ENCODE data around the gene RNF20. TPM values are rescaled to one million over a fixed set of nuclear protein-coding genes. Genes with fewer than 3 reads are reported as not detected.

Gene RNF20
- total RNA-seq, 1 experiment from 2014 or later = 37.6 TPM

DNA sequence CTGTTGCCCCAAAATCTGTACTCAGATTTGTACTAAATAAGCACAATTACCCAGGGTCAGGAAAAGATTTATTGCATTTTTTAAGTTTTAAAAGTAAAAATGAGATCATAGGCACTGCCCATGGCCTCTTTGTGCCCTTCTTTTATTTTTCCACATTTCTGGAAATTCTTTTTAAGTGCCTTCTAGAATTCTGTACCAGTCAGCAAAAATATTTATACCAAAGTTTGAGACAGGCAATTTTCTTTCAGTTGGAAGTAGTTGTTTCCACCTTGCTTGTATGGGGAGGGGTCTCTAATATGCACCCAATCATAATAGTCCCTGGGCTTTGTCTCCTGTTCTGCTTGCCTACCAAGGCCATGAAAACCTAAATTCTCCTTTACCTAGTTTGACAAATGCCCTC lies 5.6 kb upstream of the RNF20 start:
- Histone ChIP-seq H2AFZ (ENCODE audit: low read depth, low read length, poor library complexity, severe bottlenecking) (no peak overlapping the region), H3K9me2 (ENCODE audit: insufficient read depth) (no peaks in the 10 kb centered on the region), H3K36me3 (ENCODE audit: control insufficient read depth in 1 of 2, insufficient read depth in 2 of 2, low read length in 2 of 2) (no peaks in the 10 kb centered on the region), H3K9ac (ENCODE audit: low read length) (no peak overlapping the region), H3K4me3 (replicated peaks in 1 of 2; ENCODE audit: low read depth in 1 of 2, low read length in 2 of 2) (no peak overlapping the region), H3K27ac (ENCODE audit: low read depth, low read length) (no peak overlapping the region), H3K9me3 (ENCODE audit: control insufficient read depth in 1 of 2, insufficient read depth in 1 of 2, low read depth in 1 of 2, low read length in 2 of 2) (no peaks in the 10 kb centered on the region), H3K4me1 (ENCODE audit: control insufficient read depth in 1 of 2, insufficient read depth in 2 of 2, low read length in 2 of 2) (peaks cover 0 to 6% of the 10 kb centered on the region in 2 experiments; a peak in 3 of 4 replicates), H3K27me3 (ENCODE audit: insufficient read depth, low read length) (no peaks in the 10 kb centered on the region), H3K4me2 (ENCODE audit: low read length) (no peak overlapping the region), H3K79me2 (ENCODE audit: insufficient read depth, low read length) (no peaks in the 10 kb centered on the region), H4K20me1 (ENCODE audit: insufficient read depth) (no peaks in the 10 kb centered on the region)
- intact Hi-C loops (cut with micrococcal nuclease) = no loop called here
- POLR2A ChIA-PET = no interaction called here
- TF ChIP-seq SRF (IDR thresholded peaks at IDR 0.05; ENCODE audit: low read depth) (no peak), EZH2phosphoT487 (IDR thresholded peaks at IDR 0.05; ENCODE audit: borderline replicate concordance) (no peak), CBX3 (IDR thresholded peaks at IDR 0.05; ENCODE audit: low read depth) (no peak), YY1 (IDR thresholded peaks at IDR 0.05; ENCODE audit: extremely low read depth, insufficient replicate concordance, low read depth, low read length) (no peak), SIN3A (IDR thresholded peaks at IDR 0.05; ENCODE audit: low read depth) (no peak)
- TF ChIP-seq, protein P1, sequence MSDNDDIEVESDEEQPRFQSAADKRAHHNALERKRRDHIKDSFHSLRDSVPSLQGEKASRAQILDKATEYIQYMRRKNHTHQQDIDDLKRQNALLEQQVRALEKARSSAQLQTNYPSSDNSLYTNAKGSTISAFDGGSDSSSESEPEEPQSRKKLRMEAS (IDR thresholded peaks at IDR 0.05) = no peak
- ATAC-seq = no peak
- no TSS peak for BruUV-seq (replicated peaks)
- CTCF ChIA-PET = interaction anchor here (3.0 to 4.7 kb wide), 2 partner anchors 69 to 79 kb away, joined by 12 to 36 read pairs; no protein-coding TSS in a partner anchor
- RAD21 ChIA-PET (ENCODE audit: low non-redundant PET in 1 of 2, low total read pairs in 2 of 2, uncharacterized antibody in 2 of 2, unreplicated experiment in 2 of 2) = no interaction called here
- no peak for DNase-seq (ENCODE audit: low read depth, low spot score)

DNA sequence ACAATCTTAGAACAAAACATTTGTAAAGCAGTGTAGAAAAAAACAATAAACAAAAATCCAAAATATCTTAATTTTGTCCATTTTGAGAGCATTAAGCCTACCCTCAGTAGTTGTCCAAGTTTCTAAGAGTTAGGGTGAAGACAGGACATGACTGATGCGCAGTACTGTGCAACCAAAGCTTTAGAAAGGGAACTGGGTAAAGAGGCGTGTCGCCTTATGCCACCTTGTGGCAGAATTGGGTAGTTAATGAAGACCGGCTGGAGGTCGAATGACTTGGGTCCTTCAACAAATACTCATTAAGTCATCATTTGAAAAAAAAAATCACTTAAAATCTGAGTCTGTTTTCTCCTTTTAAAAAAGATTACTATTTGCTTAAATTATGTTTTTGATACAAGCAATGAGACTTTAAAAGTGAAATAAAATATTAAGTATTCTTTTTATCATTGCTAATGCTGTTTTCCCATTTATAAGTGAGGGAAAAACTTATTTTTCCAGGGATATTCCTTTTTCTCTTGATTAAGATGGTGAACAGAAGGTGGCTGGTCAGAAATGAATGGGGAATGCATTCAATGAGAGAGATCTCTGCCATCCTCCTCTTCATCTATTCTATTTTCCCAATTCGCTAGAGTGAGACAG lies 3.5 kb upstream of the RNF20 start:
- POLR2A ChIA-PET = interaction anchor here (1.8 kb wide), 1 partner anchor 71 kb away, joined by 8 read pairs; no protein-coding TSS in a partner anchor
- no peaks in the 10 kb centered on the region for H4K20me1 ChIP-seq (ENCODE audit: insufficient read depth)
- no peaks in the 10 kb centered on the region for H3K27me3 ChIP-seq (ENCODE audit: insufficient read depth, low read length)
- CTCF ChIA-PET = interaction anchor here (1.1 to 5.2 kb wide), 8 partner anchors 11 to 81 kb away, joined by 3 to 52 read pairs (median 4); a partner anchor contains a TSS
- H3K4me1 ChIP-seq (ENCODE audit: control insufficient read depth in 1 of 2, insufficient read depth in 2 of 2, low read length in 2 of 2) = peaks cover 0 to 14% of the 10 kb centered on the region in 2 experiments; a peak in 3 of 4 replicates
- peak; percentile 54 for ATAC-seq
- intact Hi-C loops (cut with micrococcal nuclease) = loop anchor here (1.0 to 5.0 kb wide), 3 partner anchors 71 to 133 kb away; partner anchors contain the start of genes MRPL50 and ZNF189
- TF ChIP-seq, protein P2, sequence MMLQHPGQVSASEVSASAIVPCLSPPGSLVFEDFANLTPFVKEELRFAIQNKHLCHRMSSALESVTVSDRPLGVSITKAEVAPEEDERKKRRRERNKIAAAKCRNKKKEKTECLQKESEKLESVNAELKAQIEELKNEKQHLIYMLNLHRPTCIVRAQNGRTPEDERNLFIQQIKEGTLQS (IDR thresholded peaks at IDR 0.05) = no peak
- TF ChIP-seq JUND (IDR thresholded peaks at IDR 0.05) (no peak), YY1 (IDR thresholded peaks at IDR 0.05; ENCODE audit: extremely low read depth, insufficient replicate concordance, low read depth, low read length) (no peak), EZH2 (IDR thresholded peaks at IDR 0.05) (no peak), CEBPB (IDR thresholded peaks at IDR 0.05; ENCODE audit: low read depth) (no peak; the same call in 1 of the 2 replicates), FOSL1 (IDR thresholded peaks at IDR 0.05; ENCODE audit: low read depth) (no peak), POLR2AphosphoS5 (IDR thresholded peaks at IDR 0.05; ENCODE audit: low read depth, low read length) (no peak), RAD21 (IDR thresholded peaks at IDR 0.05; ENCODE audit: low read depth) (peak; percentile 80), CBX3 (IDR thresholded peaks at IDR 0.05; ENCODE audit: low read depth) (peak; percentile 35; the same call in 1 of the 2 replicates), EZH2phosphoT487 (IDR thresholded peaks at IDR 0.05; ENCODE audit: borderline replicate concordance) (no peak)
- TF ChIP-seq, protein P3, sequence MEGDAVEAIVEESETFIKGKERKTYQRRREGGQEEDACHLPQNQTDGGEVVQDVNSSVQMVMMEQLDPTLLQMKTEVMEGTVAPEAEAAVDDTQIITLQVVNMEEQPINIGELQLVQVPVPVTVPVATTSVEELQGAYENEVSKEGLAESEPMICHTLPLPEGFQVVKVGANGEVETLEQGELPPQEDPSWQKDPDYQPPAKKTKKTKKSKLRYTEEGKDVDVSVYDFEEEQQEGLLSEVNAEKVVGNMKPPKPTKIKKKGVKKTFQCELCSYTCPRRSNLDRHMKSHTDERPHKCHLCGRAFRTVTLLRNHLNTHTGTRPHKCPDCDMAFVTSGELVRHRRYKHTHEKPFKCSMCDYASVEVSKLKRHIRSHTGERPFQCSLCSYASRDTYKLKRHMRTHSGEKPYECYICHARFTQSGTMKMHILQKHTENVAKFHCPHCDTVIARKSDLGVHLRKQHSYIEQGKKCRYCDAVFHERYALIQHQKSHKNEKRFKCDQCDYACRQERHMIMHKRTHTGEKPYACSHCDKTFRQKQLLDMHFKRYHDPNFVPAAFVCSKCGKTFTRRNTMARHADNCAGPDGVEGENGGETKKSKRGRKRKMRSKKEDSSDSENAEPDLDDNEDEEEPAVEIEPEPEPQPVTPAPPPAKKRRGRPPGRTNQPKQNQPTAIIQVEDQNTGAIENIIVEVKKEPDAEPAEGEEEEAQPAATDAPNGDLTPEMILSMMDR (IDR thresholded peaks at IDR 0.05 in 2 of 3, conservative IDR thresholded peaks at IDR 0.05 in 1 of 3; ENCODE audit: borderline replicate concordance in 1 of 3, insufficient read depth in 1 of 3, low read depth in 2 of 3, low read length in 2 of 3) = peak; percentile 73 to 93 (median 81)
- TF ChIP-seq, protein P1 (IDR thresholded peaks at IDR 0.05) = no peak
- peaks cover 15% of the 10 kb centered on the region for H3K79me2 ChIP-seq (ENCODE audit: insufficient read depth, low read length)
- H2AFZ ChIP-seq (ENCODE audit: low read depth, low read length, poor library complexity, severe bottlenecking) = peak overlapping the region; percentile 99
- H3K36me3 ChIP-seq (ENCODE audit: control insufficient read depth in 1 of 2, insufficient read depth in 2 of 2, low read length in 2 of 2) = no peaks in the 10 kb centered on the region
- peak; percentile 75 for DNase-seq (ENCODE audit: low read depth, low spot score)
- peak overlapping the region; percentile 13; the same call in 1 of the 2 replicates for H3K4me2 ChIP-seq (ENCODE audit: low read length)
- H3K9me2 ChIP-seq (ENCODE audit: insufficient read depth) = no peaks in the 10 kb centered on the region
- no peak overlapping the region for H3K4me3 ChIP-seq (replicated peaks in 1 of 2; ENCODE audit: low read depth in 1 of 2, low read length in 2 of 2)
- no peak overlapping the region for H3K27ac ChIP-seq (ENCODE audit: low read depth, low read length)
- BruUV-seq (replicated peaks) = no TSS peak
- no peaks in the 10 kb centered on the region for H3K9me3 ChIP-seq (ENCODE audit: control insufficient read depth in 1 of 2, insufficient read depth in 1 of 2, low read depth in 1 of 2, low read length in 2 of 2)
- no peak overlapping the region for H3K9ac ChIP-seq (ENCODE audit: low read length)
- RAD21 ChIA-PET (ENCODE audit: low non-redundant PET in 1 of 2, low total read pairs in 2 of 2, uncharacterized antibody in 2 of 2, unreplicated experiment in 2 of 2) = interaction anchor here (0.7 to 1.0 kb wide), 3 partner anchors 62 to 71 kb away, joined by 3 to 8 read pairs (median 4); no protein-coding TSS in a partner anchor
